ENCODE data around the gene FAM171A1. TPM values are rescaled to one million over a fixed set of nuclear protein-coding genes. Genes with fewer than 3 reads are reported as not detected.

FAM171A1 gene
- 31.2 and 31.3 TPM in 2 replicates for polyA plus RNA-seq (2013)

DNA sequence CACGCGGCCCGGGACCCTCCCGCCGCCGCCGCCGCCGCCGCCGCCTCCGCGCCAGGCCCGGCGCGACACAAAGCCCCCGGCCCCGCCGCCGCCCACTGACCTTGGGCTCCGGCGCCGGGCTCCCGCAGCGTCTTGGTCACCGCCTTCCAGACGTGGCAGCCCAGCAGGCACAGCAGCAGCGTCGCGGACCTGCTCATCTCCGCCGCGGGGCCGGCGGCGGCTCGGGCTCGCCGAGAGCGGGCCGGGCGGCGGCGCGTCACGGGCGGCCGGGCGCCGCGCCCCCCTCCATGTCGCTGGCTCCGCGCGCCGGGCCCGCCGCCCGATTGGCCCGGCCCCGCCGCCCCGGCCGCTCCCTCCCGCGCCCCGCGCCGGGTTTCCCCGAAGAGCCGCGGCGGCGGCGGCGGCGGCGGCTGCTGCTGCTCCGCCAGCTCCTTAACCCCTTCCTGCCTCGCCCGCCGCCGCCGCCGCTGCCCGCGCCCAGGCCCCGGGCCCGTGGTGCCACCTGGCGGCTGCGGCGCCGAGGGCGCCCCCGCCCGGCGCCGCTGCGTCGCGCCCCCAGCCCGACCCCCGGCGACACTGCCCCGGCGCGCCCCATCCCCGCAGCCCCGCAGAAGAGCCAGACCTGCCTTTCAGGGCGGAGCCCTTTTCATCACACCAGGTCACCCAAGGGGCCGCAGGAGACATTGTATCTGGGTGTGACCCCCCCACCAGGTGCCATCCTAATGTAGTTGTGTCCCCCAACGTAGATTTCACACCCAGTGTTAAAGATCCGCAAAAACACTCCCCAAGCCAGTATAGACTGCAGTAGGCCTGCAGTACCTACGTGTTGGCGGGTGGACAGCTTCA is at the start of gene FAM171A1:
FAM171A1 (minus strand) TSS at position 434 of the 846 bp plus-strand sequence; CDS start at position 197, 237 bp downstream.
- H2BK12ac ChIP-seq (ENCODE audit: low read length) = peak within 1 kb of the TSS; percentile 10
- no peaks in the 10 kb centered on the region for H3K36me3 ChIP-seq (ENCODE audit: control insufficient read depth in 1 of 2, insufficient read depth in 2 of 2, low read length in 2 of 2)
- no CpG with 5 or more reads among the region's 115 CpGs for WGBS (ENCODE audit: extremely low coverage, insufficient coverage, insufficient read length)

DNA sequence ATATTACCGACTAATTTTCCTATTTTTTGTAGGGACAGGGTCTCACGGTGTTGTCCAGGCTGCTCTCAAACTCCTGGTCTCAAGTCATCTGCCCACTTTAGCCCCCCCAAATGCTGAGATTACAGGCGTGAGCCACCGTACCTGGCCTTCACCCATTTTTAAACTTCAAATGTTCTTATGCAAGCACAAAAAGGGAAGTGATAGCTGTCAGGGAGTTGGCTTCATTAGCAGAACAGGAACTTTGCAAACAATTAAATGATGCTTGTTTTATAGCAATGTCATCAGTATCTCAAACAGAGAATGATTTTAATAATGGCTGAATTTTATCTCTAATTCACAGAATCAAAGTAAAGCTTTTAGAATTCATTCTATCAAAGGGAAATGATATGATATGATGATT is 49.8 kb upstream of the FAM171A1 start:
- Histone ChIP-seq H3K23ac (ENCODE audit: low read length) (no peak overlapping the region), H3K4me3 (ENCODE audit: low read depth, low read length) (no peak overlapping the region), H3K79me2 (ENCODE audit: control insufficient read depth, insufficient read depth, low read length, poor library complexity) (no peaks in the 10 kb centered on the region), H3K79me1 (ENCODE audit: low read length) (no peaks in the 10 kb centered on the region), H2BK12ac (ENCODE audit: low read length) (no peak overlapping the region), H3K9ac (ENCODE audit: low read length) (no peak overlapping the region), H2BK5ac (ENCODE audit: low read depth, low read length, poor library complexity) (no peak overlapping the region), H3K4me1 (ENCODE audit: control insufficient read depth in 1 of 2, insufficient read depth in 2 of 2, low read length in 2 of 2) (no peaks in the 10 kb centered on the region), H4K91ac (ENCODE audit: low read depth, low read length) (no peak overlapping the region), H4K8ac (ENCODE audit: low read depth, low read length) (no peak overlapping the region), H4K12ac (ENCODE audit: low read depth, low read length) (no peak overlapping the region), H2BK120ac (ENCODE audit: insufficient read depth, low read length, poor library complexity) (no peak overlapping the region), H3K36me3 (ENCODE audit: control insufficient read depth in 1 of 2, insufficient read depth in 2 of 2, low read length in 2 of 2) (no peaks in the 10 kb centered on the region), H2AK5ac (ENCODE audit: low read length) (no peak overlapping the region), H3K18ac (ENCODE audit: low read length) (no peak overlapping the region), H3K14ac (ENCODE audit: low read length) (no peak overlapping the region), H2AFZ (ENCODE audit: insufficient read depth, low read length, poor library complexity) (no peak overlapping the region), H3K4ac (ENCODE audit: low read depth, low read length) (no peak overlapping the region), H3K27ac (ENCODE audit: low read depth, low read length) (no peak overlapping the region), H3K4me2 (ENCODE audit: low read length) (no peak overlapping the region), H3K27me3 (ENCODE audit: insufficient read depth, low read length) (no peaks in the 10 kb centered on the region), H3K9me3 (ENCODE audit: insufficient read depth, low read depth, low read length) (no peaks in the 10 kb centered on the region)
- no peak for DNase-seq
- no CpG with 5 or more reads among the region's 4 CpGs for WGBS (ENCODE audit: extremely low coverage, insufficient coverage, insufficient read length)

More for the DNA sequence above, at the start of gene FAM171A1:
- Histone ChIP-seq H3K4ac (ENCODE audit: low read depth, low read length) (peak within 1 kb of the TSS; percentile 52), H4K8ac (ENCODE audit: low read depth, low read length) (peak within 1 kb of the TSS; percentile 84), H2AK5ac (ENCODE audit: low read length) (peak within 1 kb of the TSS; percentile 35), H3K27ac (ENCODE audit: low read depth, low read length) (peak within 1 kb of the TSS; percentile 28), H2AFZ (ENCODE audit: insufficient read depth, low read length, poor library complexity) (peak within 1 kb of the TSS; percentile 86), H3K23ac (ENCODE audit: low read length) (no peak within 1 kb of the TSS), H4K12ac (ENCODE audit: low read depth, low read length) (peak within 1 kb of the TSS; percentile 83), H3K9ac (ENCODE audit: low read length) (peak within 1 kb of the TSS; percentile 98), H3K9me3 (ENCODE audit: insufficient read depth, low read depth, low read length) (no peaks in the 10 kb centered on the region), H2BK5ac (ENCODE audit: low read depth, low read length, poor library complexity) (peak within 1 kb of the TSS; percentile 80), H4K91ac (ENCODE audit: low read depth, low read length) (peak within 1 kb of the TSS; percentile 85), H3K79me1 (ENCODE audit: low read length) (peaks cover 11% of the 10 kb centered on the region), H3K4me3 (ENCODE audit: low read depth, low read length) (peak within 1 kb of the TSS; percentile 94), H3K4me2 (ENCODE audit: low read length) (peak within 1 kb of the TSS; percentile 77), H2BK120ac (ENCODE audit: insufficient read depth, low read length, poor library complexity) (peak within 1 kb of the TSS; percentile 81), H3K4me1 (ENCODE audit: control insufficient read depth in 1 of 2, insufficient read depth in 2 of 2, low read length in 2 of 2) (peaks cover 0 to 8% of the 10 kb centered on the region in 2 experiments), H3K18ac (ENCODE audit: low read length) (peak within 1 kb of the TSS; percentile 94), H3K79me2 (ENCODE audit: control insufficient read depth, insufficient read depth, low read length, poor library complexity) (peaks cover 10% of the 10 kb centered on the region), H3K14ac (ENCODE audit: low read length) (peak within 1 kb of the TSS; percentile 88), H3K27me3 (ENCODE audit: insufficient read depth, low read length) (no peaks in the 10 kb centered on the region)
- DNase-seq = peak in 1 of 2 donors; percentile 29

DNA sequence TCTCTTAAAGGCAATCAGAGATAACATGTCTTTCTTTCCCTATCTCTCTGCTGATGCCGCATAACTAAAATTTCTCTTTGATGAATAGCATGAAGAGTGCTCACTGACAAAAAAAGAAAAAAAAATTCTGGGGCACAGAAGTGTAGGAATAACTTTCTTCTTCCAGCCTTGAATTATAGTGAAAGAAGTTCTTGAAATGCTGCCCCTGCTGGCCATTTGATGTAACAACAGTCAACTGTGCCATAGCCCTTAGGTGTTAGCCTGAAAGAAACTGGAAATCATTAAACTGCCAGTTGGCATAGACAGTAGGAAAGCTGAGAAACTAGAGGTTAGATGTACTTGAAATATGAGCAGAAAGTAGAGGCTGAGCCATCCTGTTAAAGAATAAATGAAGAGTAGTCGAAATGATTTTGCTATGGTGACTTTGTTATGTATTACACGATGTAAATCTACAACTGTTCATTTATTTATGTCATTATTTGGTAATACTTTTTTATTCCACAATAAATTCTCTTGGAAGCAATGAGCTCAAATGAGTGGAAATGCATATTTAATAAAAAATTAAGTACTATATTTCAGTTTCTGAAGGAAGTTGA is 48.3 kb upstream of the FAM171A1 start:
- H2BK12ac ChIP-seq (ENCODE audit: low read length) = no peak overlapping the region
- H3K27ac ChIP-seq (ENCODE audit: low read depth, low read length) = no peak overlapping the region
- no peak overlapping the region for H3K23ac ChIP-seq (ENCODE audit: low read length)
- H2AK5ac ChIP-seq (ENCODE audit: low read length) = no peak overlapping the region
- H3K14ac ChIP-seq (ENCODE audit: low read length) = no peak overlapping the region
- H4K8ac ChIP-seq (ENCODE audit: low read depth, low read length) = no peak overlapping the region
- no peak overlapping the region for H4K12ac ChIP-seq (ENCODE audit: low read depth, low read length)
- H2BK120ac ChIP-seq (ENCODE audit: insufficient read depth, low read length, poor library complexity) = no peak overlapping the region
- H2AFZ ChIP-seq (ENCODE audit: insufficient read depth, low read length, poor library complexity) = no peak overlapping the region
- H3K4ac ChIP-seq (ENCODE audit: low read depth, low read length) = no peak overlapping the region
- H3K36me3 ChIP-seq (ENCODE audit: control insufficient read depth in 1 of 2, insufficient read depth in 2 of 2, low read length in 2 of 2) = no peaks in the 10 kb centered on the region
- no peaks in the 10 kb centered on the region for H3K27me3 ChIP-seq (ENCODE audit: insufficient read depth, low read length)
- H3K79me1 ChIP-seq (ENCODE audit: low read length) = no peaks in the 10 kb centered on the region
- peak; percentile 15 to 73 for DNase-seq
- H2BK5ac ChIP-seq (ENCODE audit: low read depth, low read length, poor library complexity) = no peak overlapping the region
- H3K9me3 ChIP-seq (ENCODE audit: insufficient read depth, low read depth, low read length) = no peaks in the 10 kb centered on the region
- no peak overlapping the region for H3K4me3 ChIP-seq (ENCODE audit: low read depth, low read length)
- no peaks in the 10 kb centered on the region for H3K79me2 ChIP-seq (ENCODE audit: control insufficient read depth, insufficient read depth, low read length, poor library complexity)
- H3K4me2 ChIP-seq (ENCODE audit: low read length) = no peak overlapping the region
- no peak overlapping the region for H3K18ac ChIP-seq (ENCODE audit: low read length)
- no peak overlapping the region for H3K9ac ChIP-seq (ENCODE audit: low read length)
- WGBS (ENCODE audit: extremely low coverage, insufficient coverage, insufficient read length) = no CpG with 5 or more reads among the region's 3 CpGs
- no peaks in the 10 kb centered on the region for H3K4me1 ChIP-seq (ENCODE audit: control insufficient read depth in 1 of 2, insufficient read depth in 2 of 2, low read length in 2 of 2)
- no peak overlapping the region for H4K91ac ChIP-seq (ENCODE audit: low read depth, low read length)

DNA sequence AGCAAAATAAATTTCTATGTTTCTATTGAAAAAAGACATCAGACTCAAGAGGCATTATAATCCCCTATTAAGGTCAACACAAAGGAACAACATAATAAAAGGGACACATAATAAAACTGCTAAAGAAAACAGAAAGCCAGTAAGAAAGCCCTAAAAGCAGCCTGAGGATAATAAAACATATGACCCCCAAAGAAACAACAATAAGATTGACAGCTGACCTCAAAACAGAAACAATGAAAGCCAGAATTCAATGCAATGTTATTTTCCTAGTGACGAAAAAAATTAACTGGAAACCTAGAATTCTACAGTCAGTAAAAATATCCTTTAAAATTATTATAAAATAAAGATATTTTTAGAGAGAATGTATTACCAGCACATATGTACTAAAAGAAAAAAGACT is 44.9 kb upstream of the FAM171A1 start:
- no peak overlapping the region for H4K12ac ChIP-seq (ENCODE audit: low read depth, low read length)
- H3K9me3 ChIP-seq (ENCODE audit: insufficient read depth, low read depth, low read length) = no peaks in the 10 kb centered on the region
- no peak overlapping the region for H3K4me2 ChIP-seq (ENCODE audit: low read length)
- H2BK12ac ChIP-seq (ENCODE audit: low read length) = no peak overlapping the region
- no peak overlapping the region for H2BK5ac ChIP-seq (ENCODE audit: low read depth, low read length, poor library complexity)
- no peak overlapping the region for H4K8ac ChIP-seq (ENCODE audit: low read depth, low read length)
- H3K36me3 ChIP-seq (ENCODE audit: control insufficient read depth in 1 of 2, insufficient read depth in 2 of 2, low read length in 2 of 2) = no peaks in the 10 kb centered on the region
- no peaks in the 10 kb centered on the region for H3K4me1 ChIP-seq (ENCODE audit: control insufficient read depth in 1 of 2, insufficient read depth in 2 of 2, low read length in 2 of 2)
- H3K79me1 ChIP-seq (ENCODE audit: low read length) = no peaks in the 10 kb centered on the region
- H3K4ac ChIP-seq (ENCODE audit: low read depth, low read length) = no peak overlapping the region
- no peak overlapping the region for H2BK120ac ChIP-seq (ENCODE audit: insufficient read depth, low read length, poor library complexity)
- H3K79me2 ChIP-seq (ENCODE audit: control insufficient read depth, insufficient read depth, low read length, poor library complexity) = no peaks in the 10 kb centered on the region
- no peak overlapping the region for H2AFZ ChIP-seq (ENCODE audit: insufficient read depth, low read length, poor library complexity)
- no peak overlapping the region for H3K27ac ChIP-seq (ENCODE audit: low read depth, low read length)
- no peak for DNase-seq
- no CpG with 5 or more reads among the region's 1 CpG for WGBS (ENCODE audit: extremely low coverage, insufficient coverage, insufficient read length)
- no peak overlapping the region for H3K18ac ChIP-seq (ENCODE audit: low read length)
- no peaks in the 10 kb centered on the region for H3K27me3 ChIP-seq (ENCODE audit: insufficient read depth, low read length)
- no peak overlapping the region for H3K9ac ChIP-seq (ENCODE audit: low read length)
- H3K14ac ChIP-seq (ENCODE audit: low read length) = no peak overlapping the region
- no peak overlapping the region for H2AK5ac ChIP-seq (ENCODE audit: low read length)
- no peak overlapping the region for H3K23ac ChIP-seq (ENCODE audit: low read length)
- no peak overlapping the region for H3K4me3 ChIP-seq (ENCODE audit: low read depth, low read length)
- no peak overlapping the region for H4K91ac ChIP-seq (ENCODE audit: low read depth, low read length)

Data from trophoblast cell (in vitro differentiated cells and primary cell).